Chondrocyte (in vitro differentiated cells): ENCODE measurements around the gene TMEFF2. TPM values are rescaled to one million over a fixed set of nuclear protein-coding genes. Genes with fewer than 3 reads are reported as not detected.

Source experiments
- DNase-seq: peaks from one replicate; pipeline ENCODE4 v3.0.0; 2021; ENCODE audit warnings: mixed read lengths, low spot score
- H3K27ac Mint-ChIP-seq: one replicate; pipeline ENCODE4 v1.8.0; 2021; ENCODE audit warnings: mild to moderate bottlenecking, moderate library complexity, mixed read lengths; ENCODE audit not compliant: unreplicated experiment
- H3K27me3 Mint-ChIP-seq: 2 replicates; pipeline ENCODE4 v1.8.0; 2021; ENCODE audit warnings: low read depth, mixed read lengths
- H3K36me3 Mint-ChIP-seq: 2 replicates; pipeline ENCODE4 v1.8.0; 2021; ENCODE audit warnings: low read depth, mixed read lengths
- H3K4me1 Mint-ChIP-seq: 2 replicates; pipeline ENCODE4 v1.8.0; 2021; ENCODE audit warnings: low read depth, mild to moderate bottlenecking, mixed read lengths
- H3K4me3 Mint-ChIP-seq: one replicate; pipeline ENCODE4 v1.8.0; 2021; ENCODE audit warnings: mild to moderate bottlenecking, moderate library complexity, mixed read lengths; ENCODE audit not compliant: unreplicated experiment
- H3K9me3 Mint-ChIP-seq: 2 replicates; pipeline ENCODE4 v1.8.0; 2021; ENCODE audit warnings: low read depth, mixed read lengths
- CTCF ChIP-seq: fragments of 200-600 bp; sonication (generic); IDR thresholded peaks from 2 replicates; pipeline ENCODE4 v1.5.0; 2021; ENCODE audit warnings: antibody characterized with exemption, mild to moderate bottlenecking, moderate library complexity
- total RNA-seq: library from RNA; stranded (reverse); gene quantifications from 3 replicates; pipeline ENCODE4 v1.2.1, GENCODE V29; 2021

Gene TMEFF2
- total RNA-seq, 1 donor from 2014 or later, result 1.5 TPM

GRCh38 chr2:191920502-191920901, 274.2 kb downstream of the TMEFF2 start:
- peaks cover 3% of the 10 kb centered on the region for H3K9me3 Mint-ChIP-seq
- DNase-seq, result no peak
- H3K4me3 Mint-ChIP-seq, result no peak overlapping the region
- no peak overlapping the region for H3K27ac Mint-ChIP-seq
- no peak for TF ChIP-seq CTCF
- H3K4me1 Mint-ChIP-seq, result peaks cover 6% of the 10 kb centered on the region
- H3K36me3 Mint-ChIP-seq, result no peaks in the 10 kb centered on the region
- H3K27me3 Mint-ChIP-seq, result no peaks in the 10 kb centered on the region

GRCh38 chr2:191917967-191918651, 276.6 kb downstream of the TMEFF2 start:
- peaks cover 6% of the 10 kb centered on the region for H3K4me1 Mint-ChIP-seq
- H3K4me3 Mint-ChIP-seq, result no peak overlapping the region
- DNase-seq, result no peak
- H3K9me3 Mint-ChIP-seq, result peaks cover 3% of the 10 kb centered on the region
- no peaks in the 10 kb centered on the region for H3K27me3 Mint-ChIP-seq
- peak overlapping the region; percentile 62 for H3K27ac Mint-ChIP-seq
- no peak for TF ChIP-seq CTCF
- H3K36me3 Mint-ChIP-seq, result no peaks in the 10 kb centered on the region

GRCh38 chr2:191917430-191917881, 277.3 kb downstream of the TMEFF2 start:
- no peak for DNase-seq
- Mint-ChIP-seq H3K27ac (no peak overlapping the region), H3K9me3 (no peaks in the 10 kb centered on the region), H3K4me3 (no peak overlapping the region), H3K4me1 (peaks cover 6% of the 10 kb centered on the region), H3K36me3 (no peaks in the 10 kb centered on the region), H3K27me3 (no peaks in the 10 kb centered on the region)
- TF ChIP-seq CTCF, result no peak

- Mint-ChIP-seq H3K36me3 (no peaks in the 10 kb centered on the region), H3K4me3 (no peak overlapping the region), H3K27ac (no peak overlapping the region), H3K4me1 (peaks cover 6% of the 10 kb centered on the region), H3K27me3 (no peaks in the 10 kb centered on the region), H3K9me3 (no peaks in the 10 kb centered on the region)
- no peak for TF ChIP-seq CTCF
- no peak for DNase-seq
Observed at GRCh38 chr2:191916826-191917225, 277.9 kb downstream of the TMEFF2 start.

GRCh38 chr2:191915750-191916149, 279.0 kb downstream of the TMEFF2 start:
- no peaks in the 10 kb centered on the region for H3K36me3 Mint-ChIP-seq
- TF ChIP-seq CTCF, result no peak
- no peaks in the 10 kb centered on the region for H3K27me3 Mint-ChIP-seq
- H3K4me1 Mint-ChIP-seq, result peaks cover 8% of the 10 kb centered on the region
- H3K9me3 Mint-ChIP-seq, result no peaks in the 10 kb centered on the region
- H3K27ac Mint-ChIP-seq, result no peak overlapping the region
- H3K4me3 Mint-ChIP-seq, result no peak overlapping the region
- no peak for DNase-seq
